Trophoblast cell (in vitro differentiated cells and primary cell): ENCODE measurements around the gene CCDC12.

Experiments
- DNase-seq, 2 donors: peaks; one replicate each; pipeline ENCODE4 v3.0.0-alpha.2; 2016
- H2AFZ ChIP-seq: 2 replicates; pipeline ENCODE4 v1.6.1; 2013; ENCODE audit warnings: low read length, moderate library complexity, mild to moderate bottlenecking; ENCODE audit not compliant: insufficient read depth, poor library complexity
- H2AK5ac ChIP-seq: 2 replicates; pipeline ENCODE4 v1.6.1; 2013; ENCODE audit warnings: mild to moderate bottlenecking, low read length
- H2BK120ac ChIP-seq: 2 replicates; pipeline ENCODE4 v1.6.1; 2013; ENCODE audit warnings: low read length, mild to moderate bottlenecking, moderate library complexity; ENCODE audit not compliant: insufficient read depth, poor library complexity
- H2BK12ac ChIP-seq: 2 replicates; pipeline ENCODE4 v1.6.1; 2013; ENCODE audit warnings: mild to moderate bottlenecking, low read length, moderate library complexity
- H2BK5ac ChIP-seq: 2 replicates; pipeline ENCODE4 v1.6.1; 2013; ENCODE audit warnings: low read length, low read depth, moderate library complexity, mild to moderate bottlenecking; ENCODE audit not compliant: poor library complexity
- H3K14ac ChIP-seq: 2 replicates; pipeline ENCODE4 v1.6.1; 2013; ENCODE audit warnings: mild to moderate bottlenecking, low read length
- H3K18ac ChIP-seq: 2 replicates; pipeline ENCODE4 v1.6.1; 2013; ENCODE audit warnings: mild to moderate bottlenecking, low read length
- H3K23ac ChIP-seq: 2 replicates; pipeline ENCODE4 v1.6.1; 2013; ENCODE audit warnings: low read length
- H3K27ac ChIP-seq: 2 replicates; pipeline ENCODE4 v1.5.1; 2013; ENCODE audit warnings: low read depth, mild to moderate bottlenecking, inconsistent platforms, low read length, moderate library complexity
- H3K27me3 ChIP-seq: 2 replicates; pipeline ENCODE4 v1.6.1; 2013; ENCODE audit warnings: inconsistent platforms, mild to moderate bottlenecking, low read length, moderate library complexity; ENCODE audit not compliant: insufficient read depth
- H3K36me3 ChIP-seq, 2 experiments: 1 replicate in 1 of 2; 2 replicates in 1 of 2; pipeline ENCODE4 v1.6.1; 2013; ENCODE audit warnings: low read length in 2 of 2, mild to moderate bottlenecking in 2 of 2, moderate library complexity in 1 of 2; ENCODE audit not compliant: insufficient read depth in 2 of 2, control insufficient read depth in 1 of 2
- H3K4ac ChIP-seq: 2 replicates; pipeline ENCODE4 v1.6.1; 2013; ENCODE audit warnings: low read depth, mild to moderate bottlenecking, low read length, moderate library complexity
- H3K4me1 ChIP-seq, 2 experiments: 1 replicate in 1 of 2; 2 replicates in 1 of 2; pipeline ENCODE4 v1.6.1; 2013; ENCODE audit warnings: low read length in 2 of 2, mild to moderate bottlenecking in 2 of 2, moderate library complexity in 1 of 2; ENCODE audit not compliant: insufficient read depth in 2 of 2, control insufficient read depth in 1 of 2
- H3K4me2 ChIP-seq: 2 replicates; pipeline ENCODE4 v1.6.1; 2013; ENCODE audit warnings: inconsistent platforms, mild to moderate bottlenecking, low read length, moderate library complexity
- H3K4me3 ChIP-seq: 2 replicates; pipeline ENCODE4 v1.5.1; 2013; ENCODE audit warnings: mild to moderate bottlenecking, low read depth, low read length, inconsistent platforms
- H3K79me1 ChIP-seq: one replicate; pipeline ENCODE4 v1.6.1; 2013; ENCODE audit warnings: low read length
- H3K79me2 ChIP-seq: 2 replicates; pipeline ENCODE4 v1.6.1; 2013; ENCODE audit warnings: low read length, mild to moderate bottlenecking; ENCODE audit not compliant: control insufficient read depth, insufficient read depth, poor library complexity
- H3K9ac ChIP-seq: 2 replicates; pipeline ENCODE4 v1.6.1; 2013; ENCODE audit warnings: mild to moderate bottlenecking, low read length
- H3K9me3 ChIP-seq: 2 replicates; pipeline ENCODE4 v1.6.1; 2013; ENCODE audit warnings: low read depth, mild to moderate bottlenecking, control low read depth, inconsistent platforms, low read length; ENCODE audit not compliant: insufficient read depth
- H4K12ac ChIP-seq: 2 replicates; pipeline ENCODE4 v1.6.1; 2013; ENCODE audit warnings: low read depth, mild to moderate bottlenecking, low read length, moderate library complexity
- H4K8ac ChIP-seq: 2 replicates; pipeline ENCODE4 v1.6.1; 2013; ENCODE audit warnings: low read depth, mild to moderate bottlenecking, low read length, moderate library complexity
- H4K91ac ChIP-seq: one replicate; pipeline ENCODE4 v1.6.1; 2013; ENCODE audit warnings: low read depth, mild to moderate bottlenecking, low read length, moderate library complexity
- WGBS: extraction: QIAGEN DNeasy Blood & Tissue Kit; methylation state at CpG from one replicate; pipeline ENCODE4 v1.1.7; 2013; ENCODE audit warnings: missing lambda C conversion rate; ENCODE audit not compliant: insufficient read length, insufficient coverage; ENCODE audit errors: extremely low coverage; 5-methylcytosine and 5-hydroxymethylcytosine counted together

Gene CCDC12

GRCh38 chr3:46898321-46899150 lies 78.0 kb downstream of the CCDC12 start:
- no peak overlapping the region for H3K4me2 ChIP-seq
- no peaks in the 10 kb centered on the region for H3K27me3 ChIP-seq
- no peak overlapping the region for H4K8ac ChIP-seq
- H3K14ac ChIP-seq = no peak overlapping the region
- no peaks in the 10 kb centered on the region for H3K79me2 ChIP-seq
- H2BK120ac ChIP-seq = no peak overlapping the region
- H3K23ac ChIP-seq = no peak overlapping the region
- H3K27ac ChIP-seq = no peak overlapping the region
- peaks cover 3% of the 10 kb centered on the region in 2 experiments for H3K4me1 ChIP-seq
- WGBS = no CpG with 5 or more reads among the region's 71 CpGs
- H4K91ac ChIP-seq = no peak overlapping the region
- no peak overlapping the region for H2AFZ ChIP-seq
- no peak overlapping the region for H3K9ac ChIP-seq
- no peak overlapping the region for H4K12ac ChIP-seq
- no peaks in the 10 kb centered on the region for H3K79me1 ChIP-seq
- DNase-seq = no peak
- H2BK5ac ChIP-seq = no peak overlapping the region
- no peak overlapping the region for H3K4ac ChIP-seq
- no peak overlapping the region for H2BK12ac ChIP-seq
- H3K9me3 ChIP-seq = peaks cover 4% of the 10 kb centered on the region
- H3K36me3 ChIP-seq = no peaks in the 10 kb centered on the region
- no peak overlapping the region for H3K18ac ChIP-seq
- no peak overlapping the region for H3K4me3 ChIP-seq
- no peak overlapping the region for H2AK5ac ChIP-seq

- Histone ChIP-seq H2BK120ac (no peak overlapping the region), H3K9me3 (peaks cover 4% of the 10 kb centered on the region), H3K36me3 (no peaks in the 10 kb centered on the region), H3K18ac (no peak overlapping the region), H3K23ac (no peak overlapping the region), H3K4ac (no peak overlapping the region), H2AK5ac (no peak overlapping the region), H3K4me2 (no peak overlapping the region), H2BK5ac (no peak overlapping the region), H3K4me3 (no peak overlapping the region), H2BK12ac (no peak overlapping the region), H4K12ac (no peak overlapping the region), H2AFZ (no peak overlapping the region), H4K8ac (no peak overlapping the region), H3K79me1 (no peaks in the 10 kb centered on the region), H3K4me1 (no peaks in the 10 kb centered on the region), H4K91ac (no peak overlapping the region), H3K27ac (no peak overlapping the region), H3K79me2 (no peaks in the 10 kb centered on the region), H3K9ac (no peak overlapping the region), H3K27me3 (no peaks in the 10 kb centered on the region), H3K14ac (no peak overlapping the region)
- WGBS = no CpG with 5 or more reads among the region's 15 CpGs
- DNase-seq = no peak
These were observed 78.7 kb downstream of the CCDC12 start for GRCh38 chr3:46897829-46898320.

GRCh38 chr3:46897031-46897430 lies 79.5 kb downstream of the CCDC12 start:
- Histone ChIP-seq H4K8ac (no peak overlapping the region), H3K4me2 (no peak overlapping the region), H2AK5ac (no peak overlapping the region), H2BK120ac (no peak overlapping the region), H4K91ac (no peak overlapping the region), H3K4me1 (peaks cover 3 to 6% of the 10 kb centered on the region in 2 experiments), H3K23ac (no peak overlapping the region), H3K79me1 (no peaks in the 10 kb centered on the region), H3K27me3 (peaks cover 4% of the 10 kb centered on the region), H3K18ac (no peak overlapping the region), H3K9me3 (peaks cover 2% of the 10 kb centered on the region), H3K79me2 (peaks cover 2% of the 10 kb centered on the region), H2BK5ac (no peak overlapping the region), H3K4ac (no peak overlapping the region), H2BK12ac (no peak overlapping the region), H3K14ac (no peak overlapping the region), H3K36me3 (no peaks in the 10 kb centered on the region), H3K4me3 (no peak overlapping the region), H3K27ac (no peak overlapping the region), H3K9ac (no peak overlapping the region), H2AFZ (no peak overlapping the region), H4K12ac (no peak overlapping the region)
- DNase-seq = no peak
- no CpG with 5 or more reads among the region's 2 CpGs for WGBS

GRCh38 chr3:46896386-46896785 lies 80.2 kb downstream of the CCDC12 start:
- Histone ChIP-seq H2AK5ac (no peak overlapping the region), H3K79me1 (no peaks in the 10 kb centered on the region), H2BK5ac (no peak overlapping the region), H3K4me1 (peaks cover 5 to 8% of the 10 kb centered on the region in 2 experiments), H3K23ac (no peak overlapping the region), H4K8ac (no peak overlapping the region), H3K4ac (no peak overlapping the region), H3K27ac (no peak overlapping the region), H3K14ac (no peak overlapping the region), H2BK120ac (no peak overlapping the region), H3K36me3 (no peaks in the 10 kb centered on the region), H3K18ac (no peak overlapping the region), H3K4me2 (no peak overlapping the region), H2BK12ac (no peak overlapping the region), H4K12ac (no peak overlapping the region), H3K9me3 (peaks cover 2% of the 10 kb centered on the region), H3K9ac (no peak overlapping the region), H2AFZ (no peak overlapping the region), H4K91ac (no peak overlapping the region), H3K27me3 (peaks cover 6% of the 10 kb centered on the region), H3K79me2 (peaks cover 2% of the 10 kb centered on the region), H3K4me3 (no peak overlapping the region)
- no peak for DNase-seq
- WGBS = no CpG with 5 or more reads among the region's 5 CpGs
